Measurements from ENCODE around the gene FAF1. TPM values are rescaled to one million over a fixed set of nuclear protein-coding genes. Genes with fewer than 3 reads are reported as not detected.

FAF1 gene
- total RNA-seq, 2 experiments from 2014 or later, result 43.5 to 44.0 TPM

- intact Hi-C loops (cut with DNase I, micrococcal nuclease), result no loop called here
- POLR2A ChIA-PET, result interaction anchor here (0.6 kb wide), 1 partner anchor 297 kb away, joined by 3 read pairs; no protein-coding TSS in a partner anchor
- CTCF ChIA-PET, result no interaction called here
These were observed 454.6 kb downstream of the FAF1 start for GRCh38 chr1:50505427-50505826.

GRCh38 chr1:50503515-50503914 lies 456.6 kb downstream of the FAF1 start:
- H3K27me3 Mint-ChIP-seq, result no peaks in the 10 kb centered on the region
- DNase-seq, result no peak
- H3K27ac ChIP-seq (ENCODE audit: low read depth in 1 of 2, low read length in 2 of 2), result no peak overlapping the region
- H3K9me3 ChIP-seq (ENCODE audit: control insufficient read depth in 1 of 2, insufficient read depth in 1 of 2, low read length in 2 of 2), result peaks cover 4 to 15% of the 10 kb centered on the region in 2 experiments
- peaks cover 13% of the 10 kb centered on the region for H3K9me3 Mint-ChIP-seq
- H3K4me1 Mint-ChIP-seq (ENCODE audit: low read depth), result no peaks in the 10 kb centered on the region
- ChIA-PET CTCF (no interaction called here), POLR2A (no interaction called here)
- no peak overlapping the region for H3K4me3 Mint-ChIP-seq
- no peak overlapping the region for H3K27ac Mint-ChIP-seq
- H3K36me3 ChIP-seq (ENCODE audit: insufficient read depth, low read length), result peaks cover 8% of the 10 kb centered on the region
- no peaks in the 10 kb centered on the region for H3K27me3 ChIP-seq (ENCODE audit: control insufficient read depth in 1 of 2, insufficient read depth in 2 of 2, low read length in 2 of 2)
- H3K36me3 Mint-ChIP-seq (ENCODE audit: low read depth), result peaks cover 92% of the 10 kb centered on the region
- ATAC-seq (ENCODE audit: poor library complexity), result no peak
- H3K4me3 ChIP-seq (ENCODE audit: low read length), result no peak overlapping the region
- TF ChIP-seq CTCF (IDR thresholded peaks at IDR 0.05), result no peak
- H3K4me1 ChIP-seq (ENCODE audit: insufficient read depth, low read length), result no peaks in the 10 kb centered on the region
- intact Hi-C loops (cut with DNase I, micrococcal nuclease), result no loop called here

More at GRCh38 chr1:50505427-50505826, 454.6 kb downstream of the FAF1 start:
- peaks cover 0 to 11% of the 10 kb centered on the region in 2 experiments for H3K9me3 ChIP-seq (ENCODE audit: control insufficient read depth in 1 of 2, insufficient read depth in 1 of 2, low read length in 2 of 2)
- Mint-ChIP-seq H3K27ac (no peak overlapping the region), H3K9me3 (peaks cover 11% of the 10 kb centered on the region), H3K4me3 (no peak overlapping the region), H3K36me3 (ENCODE audit: low read depth) (peaks cover 84% of the 10 kb centered on the region), H3K27me3 (no peaks in the 10 kb centered on the region), H3K4me1 (ENCODE audit: low read depth) (no peaks in the 10 kb centered on the region)
- no peak overlapping the region for H3K4me3 ChIP-seq (ENCODE audit: low read length)
- no peaks in the 10 kb centered on the region for H3K4me1 ChIP-seq (ENCODE audit: insufficient read depth, low read length)
- H3K27me3 ChIP-seq (ENCODE audit: control insufficient read depth in 1 of 2, insufficient read depth in 2 of 2, low read length in 2 of 2), result no peaks in the 10 kb centered on the region
- H3K36me3 ChIP-seq (ENCODE audit: insufficient read depth, low read length), result peaks cover 8% of the 10 kb centered on the region
- H3K27ac ChIP-seq (ENCODE audit: low read depth in 1 of 2, low read length in 2 of 2), result no peak overlapping the region
- no peak for ATAC-seq (ENCODE audit: poor library complexity)
- DNase-seq, result no peak
- no peak for TF ChIP-seq CTCF (IDR thresholded peaks at IDR 0.05)

GRCh38 chr1:50502147-50502546 lies 457.9 kb downstream of the FAF1 start:
- no peaks in the 10 kb centered on the region for H3K27me3 ChIP-seq (ENCODE audit: control insufficient read depth in 1 of 2, insufficient read depth in 2 of 2, low read length in 2 of 2)
- ATAC-seq (ENCODE audit: poor library complexity) (no peak), DNase-seq (no peak)
- no peak for TF ChIP-seq CTCF (IDR thresholded peaks at IDR 0.05)
- no peak overlapping the region for H3K27ac ChIP-seq (ENCODE audit: low read depth in 1 of 2, low read length in 2 of 2)
- ChIA-PET POLR2A (no interaction called here), CTCF (no interaction called here)
- H3K4me3 Mint-ChIP-seq, result no peak overlapping the region
- no peak overlapping the region for H3K4me3 ChIP-seq (ENCODE audit: low read length)
- peaks cover 11 to 16% of the 10 kb centered on the region in 2 experiments for H3K9me3 ChIP-seq (ENCODE audit: control insufficient read depth in 1 of 2, insufficient read depth in 1 of 2, low read length in 2 of 2)
- H3K36me3 ChIP-seq (ENCODE audit: insufficient read depth, low read length), result peaks cover 11% of the 10 kb centered on the region
- H3K4me1 ChIP-seq (ENCODE audit: insufficient read depth, low read length), result no peaks in the 10 kb centered on the region
- intact Hi-C loops (cut with DNase I, micrococcal nuclease), result no loop called here
- no peaks in the 10 kb centered on the region for H3K27me3 Mint-ChIP-seq
- H3K4me1 Mint-ChIP-seq (ENCODE audit: low read depth), result no peaks in the 10 kb centered on the region
- peaks cover 92% of the 10 kb centered on the region for H3K36me3 Mint-ChIP-seq (ENCODE audit: low read depth)
- peaks cover 15% of the 10 kb centered on the region for H3K9me3 Mint-ChIP-seq
- H3K27ac Mint-ChIP-seq, result no peak overlapping the region
